Measurements from ENCODE around the gene PRCD.
A peak's percentile ranks its signal among the peaks of the same experiment; 100 is the strongest.

Gene PRCD

DNA sequence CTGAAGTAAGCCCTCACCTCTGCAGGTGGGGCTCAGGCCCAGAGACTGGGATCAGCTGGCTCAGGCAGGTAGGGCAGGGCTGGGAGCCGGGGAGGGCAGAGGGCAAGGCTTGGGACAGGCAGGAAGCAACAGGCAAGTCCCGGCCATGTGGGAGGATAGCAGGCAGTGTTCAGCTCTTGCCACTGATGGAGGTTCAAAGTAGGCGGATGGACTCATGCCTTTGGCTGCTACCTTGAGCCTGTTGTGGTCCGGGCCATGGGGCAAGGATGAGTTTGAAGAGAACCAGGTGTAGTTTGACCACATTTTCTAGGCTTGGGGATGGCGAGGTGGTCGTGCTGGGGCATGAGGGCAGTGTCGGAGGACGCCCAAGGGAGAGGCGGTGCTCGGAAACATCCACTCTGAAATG, 2.7 kb downstream of the PRCD start:
- H3K79me2 ChIP-seq = no peaks in the 10 kb centered on the region
- H3K9me3 ChIP-seq (ENCODE audit: control insufficient read depth, low read length) = no peaks in the 10 kb centered on the region
- no peak overlapping the region for H3K4me3 ChIP-seq (ENCODE audit: low read depth, low read length)
- peak overlapping the region; percentile 7 for H3K9ac ChIP-seq
- H3K27me3 ChIP-seq (ENCODE audit: control insufficient read depth, insufficient read depth, low read length) = no peaks in the 10 kb centered on the region
- H3K4me1 ChIP-seq = peaks cover 60% of the 10 kb centered on the region
- peak overlapping the region; percentile 95 for H3K27ac ChIP-seq
- TF ChIP-seq CTCF (IDR thresholded peaks at IDR 0.05) = no peak
- peak overlapping the region; percentile 44 for H2AFZ ChIP-seq
- H3K4me2 ChIP-seq (ENCODE audit: low read length) = no peak overlapping the region
- H3K36me3 ChIP-seq (ENCODE audit: control insufficient read depth, insufficient read depth, low read length) = no peaks in the 10 kb centered on the region

GRCh38 chr17:76542984-76543383, 3.1 kb downstream of the PRCD start:
- peak overlapping the region; percentile 44 for H2AFZ ChIP-seq
- H3K9me3 ChIP-seq (ENCODE audit: control insufficient read depth, low read length) = no peaks in the 10 kb centered on the region
- no peaks in the 10 kb centered on the region for H3K36me3 ChIP-seq (ENCODE audit: control insufficient read depth, insufficient read depth, low read length)
- TF ChIP-seq CTCF (IDR thresholded peaks at IDR 0.05) = no peak
- H3K4me2 ChIP-seq (ENCODE audit: low read length) = no peak overlapping the region
- no peaks in the 10 kb centered on the region for H3K27me3 ChIP-seq (ENCODE audit: control insufficient read depth, insufficient read depth, low read length)
- peaks cover 60% of the 10 kb centered on the region for H3K4me1 ChIP-seq
- peak overlapping the region; percentile 95 for H3K27ac ChIP-seq
- peak overlapping the region; percentile 7 for H3K9ac ChIP-seq
- H3K79me2 ChIP-seq = no peaks in the 10 kb centered on the region
- no peak overlapping the region for H3K4me3 ChIP-seq (ENCODE audit: low read depth, low read length)

GRCh38 chr17:76543482-76543825, 3.6 kb downstream of the PRCD start:
- Histone ChIP-seq H3K4me3 (ENCODE audit: low read depth, low read length) (no peak overlapping the region), H3K4me2 (ENCODE audit: low read length) (peak overlapping the region; percentile 16), H3K9ac (no peak overlapping the region), H3K27me3 (ENCODE audit: control insufficient read depth, insufficient read depth, low read length) (no peaks in the 10 kb centered on the region), H3K9me3 (ENCODE audit: control insufficient read depth, low read length) (no peaks in the 10 kb centered on the region), H2AFZ (peak overlapping the region; percentile 81), H3K36me3 (ENCODE audit: control insufficient read depth, insufficient read depth, low read length) (no peaks in the 10 kb centered on the region), H3K27ac (peak overlapping the region; percentile 95), H3K79me2 (no peaks in the 10 kb centered on the region), H3K4me1 (peaks cover 60% of the 10 kb centered on the region)
- TF ChIP-seq CTCF (IDR thresholded peaks at IDR 0.05) = no peak

DNA sequence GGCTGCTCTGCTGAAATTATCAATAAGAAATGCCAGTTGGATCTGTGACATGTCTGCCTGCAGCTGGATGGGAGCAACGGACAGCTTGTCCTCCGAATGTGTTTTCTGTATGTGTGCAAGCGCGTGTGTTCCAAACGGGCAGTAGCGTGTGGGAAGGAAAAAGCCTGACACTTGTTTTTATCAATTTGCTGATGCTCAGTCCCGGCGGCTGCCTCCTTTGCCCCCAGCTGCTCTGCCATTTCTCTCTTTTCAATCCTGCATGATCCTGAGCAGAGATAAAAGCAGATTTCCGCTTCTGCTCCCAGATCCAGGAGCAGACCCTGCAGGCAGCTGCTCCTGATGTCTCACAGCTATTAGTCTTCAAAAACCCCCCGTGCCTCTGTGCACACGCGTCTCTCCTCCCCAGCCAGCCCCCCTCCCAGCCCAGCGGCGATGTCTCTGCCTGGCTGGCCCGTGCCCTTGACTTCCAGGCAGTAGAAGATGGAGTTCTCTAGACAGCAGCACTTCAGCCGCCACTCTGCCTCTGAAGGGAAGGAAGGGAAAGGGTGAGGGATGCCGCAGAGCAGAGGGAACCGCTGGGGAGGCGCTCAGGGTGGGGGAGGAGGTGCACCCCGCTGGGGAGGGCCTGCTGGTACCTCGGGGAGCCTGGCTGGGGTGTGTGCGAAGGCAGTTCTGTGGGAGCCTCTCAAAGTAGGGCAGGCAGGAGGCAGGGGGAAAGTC, 4.1 kb downstream of the PRCD start:
- Histone ChIP-seq H3K79me2 (no peaks in the 10 kb centered on the region), H3K4me2 (ENCODE audit: low read length) (peak overlapping the region; percentile 16), H3K36me3 (ENCODE audit: control insufficient read depth, insufficient read depth, low read length) (no peaks in the 10 kb centered on the region), H3K27ac (peak overlapping the region; percentile 95), H3K4me3 (ENCODE audit: low read depth, low read length) (no peak overlapping the region), H2AFZ (peak overlapping the region; percentile 81), H3K27me3 (ENCODE audit: control insufficient read depth, insufficient read depth, low read length) (no peaks in the 10 kb centered on the region), H3K9me3 (ENCODE audit: control insufficient read depth, low read length) (no peaks in the 10 kb centered on the region), H3K9ac (no peak overlapping the region), H3K4me1 (peaks cover 60% of the 10 kb centered on the region)
- no peak for TF ChIP-seq CTCF (IDR thresholded peaks at IDR 0.05)
